ENCODE measurements around the gene SPO11. TPM values are rescaled to one million over a fixed set of nuclear protein-coding genes. Genes with fewer than 3 reads are reported as not detected.

Gene SPO11
- total and polyA plus RNA-seq, 2 of the 8 experiments (the other 6 are each of a cell fraction or from before 2014, with no cell fraction given): not detected

- TF ChIP-seq CHD7 (IDR thresholded peaks at IDR 0.05; ENCODE audit: insufficient replicate concordance, low read length): no peak
Observed at GRCh38 chr20:57315083-57315975, 14.3 kb upstream of the SPO11 start (continued).

Measured in H1 (cell line).